GM12875 (cell line): Measurements from ENCODE around the gene GPNMB.
"Not testable (repeated sequence)": the region's sequence is repeated elsewhere in the genome, so short reads cannot be mapped to it uniquely, and the experiment has no call there.

Source experiments
- H3K4me3 ChIP-seq: one replicate; pipeline ENCODE4 v1.5.1; 2011; ENCODE audit warnings: low read depth, low read length, control low read depth
- TF ChIP-seq, protein P1 (sequence below): IDR thresholded peaks from 2 replicates; pipeline ENCODE4 v1.5.1; 2011; ENCODE audit warnings: low read depth, mild to moderate bottlenecking, control low read depth, inconsistent platforms, low read length, moderate library complexity, borderline replicate concordance; ENCODE audit not compliant: insufficient read depth

GPNMB gene

DNA sequence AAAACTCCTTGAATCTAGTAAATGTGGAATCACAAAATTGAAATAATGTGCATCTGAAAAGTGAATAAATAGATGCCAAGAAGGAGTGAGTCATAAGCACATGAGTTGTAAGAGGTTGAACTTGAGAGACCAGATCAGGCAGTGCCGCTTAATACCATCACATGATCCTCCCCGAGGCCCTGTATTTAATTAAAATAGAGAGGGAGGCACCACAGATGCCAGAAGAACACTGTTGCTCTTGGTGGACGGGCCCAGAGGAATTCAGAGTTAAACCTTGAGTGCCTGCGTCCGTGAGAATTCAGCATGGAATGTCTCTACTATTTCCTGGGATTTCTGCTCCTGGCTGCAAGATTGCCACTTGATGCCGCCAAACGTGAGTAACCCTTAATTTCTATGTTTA lies at the start of gene GPNMB:
TSS of gene GPNMB (plus strand) at position 221 of the 400 bp plus-strand sequence. CDS start at position 304, 83 bp downstream.
- TF ChIP-seq, protein P1, sequence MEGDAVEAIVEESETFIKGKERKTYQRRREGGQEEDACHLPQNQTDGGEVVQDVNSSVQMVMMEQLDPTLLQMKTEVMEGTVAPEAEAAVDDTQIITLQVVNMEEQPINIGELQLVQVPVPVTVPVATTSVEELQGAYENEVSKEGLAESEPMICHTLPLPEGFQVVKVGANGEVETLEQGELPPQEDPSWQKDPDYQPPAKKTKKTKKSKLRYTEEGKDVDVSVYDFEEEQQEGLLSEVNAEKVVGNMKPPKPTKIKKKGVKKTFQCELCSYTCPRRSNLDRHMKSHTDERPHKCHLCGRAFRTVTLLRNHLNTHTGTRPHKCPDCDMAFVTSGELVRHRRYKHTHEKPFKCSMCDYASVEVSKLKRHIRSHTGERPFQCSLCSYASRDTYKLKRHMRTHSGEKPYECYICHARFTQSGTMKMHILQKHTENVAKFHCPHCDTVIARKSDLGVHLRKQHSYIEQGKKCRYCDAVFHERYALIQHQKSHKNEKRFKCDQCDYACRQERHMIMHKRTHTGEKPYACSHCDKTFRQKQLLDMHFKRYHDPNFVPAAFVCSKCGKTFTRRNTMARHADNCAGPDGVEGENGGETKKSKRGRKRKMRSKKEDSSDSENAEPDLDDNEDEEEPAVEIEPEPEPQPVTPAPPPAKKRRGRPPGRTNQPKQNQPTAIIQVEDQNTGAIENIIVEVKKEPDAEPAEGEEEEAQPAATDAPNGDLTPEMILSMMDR, result no peak
- H3K4me3 ChIP-seq, result no peak within 1 kb of the TSS

DNA sequence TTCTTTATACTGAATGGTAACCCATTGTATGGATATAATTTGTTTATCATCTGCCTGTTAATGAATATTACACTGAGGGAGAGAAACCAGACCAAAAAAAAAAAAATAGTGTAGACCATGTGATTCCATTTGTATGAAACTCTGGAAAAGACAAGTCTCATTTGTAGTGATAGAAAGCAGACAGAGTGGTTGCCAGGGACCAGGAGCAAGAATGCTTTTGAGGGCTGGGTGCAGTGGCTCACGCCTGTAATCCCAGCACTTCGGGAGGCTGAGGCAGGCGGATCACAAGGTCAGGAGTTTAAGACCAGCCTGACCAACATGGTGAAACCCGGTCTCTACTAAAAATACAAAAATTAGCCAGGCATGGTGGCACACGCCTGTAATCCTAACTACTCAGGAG lies 48.8 kb upstream of the GPNMB start:
- H3K4me3 ChIP-seq, result not testable (repeated sequence)

DNA sequence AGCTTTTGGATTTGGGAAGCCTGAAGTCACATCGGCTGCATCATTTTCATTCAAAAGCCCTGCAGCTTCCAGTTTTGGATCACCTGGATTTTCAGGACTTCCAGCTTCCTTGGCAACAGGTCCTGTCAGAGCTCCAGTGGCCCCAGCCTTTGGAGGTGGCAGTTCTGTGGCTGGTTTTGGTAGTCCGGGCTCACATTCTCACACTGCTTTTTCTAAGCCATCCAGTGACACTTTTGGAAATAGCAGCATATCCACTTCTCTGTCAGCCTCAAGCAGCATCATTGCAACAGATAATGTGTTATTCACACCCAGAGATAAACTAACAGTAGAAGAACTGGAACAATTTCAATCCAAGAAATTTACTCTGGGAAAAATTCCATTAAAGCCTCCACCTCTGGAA lies 46.2 kb upstream of the GPNMB start:
- H3K4me3 ChIP-seq, result no peak overlapping the region
- TF ChIP-seq, protein P1, result no peak

DNA sequence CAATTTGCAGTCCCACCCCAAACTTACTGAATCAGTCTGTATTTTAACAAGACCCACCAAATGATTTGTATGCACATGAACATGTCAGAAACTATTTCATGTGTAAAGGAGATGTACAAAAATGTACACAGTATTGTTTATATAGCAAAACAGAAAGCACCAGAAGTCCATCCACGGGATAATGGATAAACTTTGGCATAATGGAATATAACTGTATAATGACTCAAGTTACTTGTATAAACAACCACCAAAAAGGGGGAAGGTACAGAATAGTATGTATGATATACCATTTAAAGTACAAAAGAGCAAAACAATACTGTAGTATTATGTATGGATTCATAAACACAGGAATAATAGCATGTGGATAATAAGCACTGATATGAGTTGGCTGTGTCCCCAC lies 42.3 kb upstream of the GPNMB start:
- TF ChIP-seq, protein P1, result no peak
- no peak overlapping the region for H3K4me3 ChIP-seq

DNA sequence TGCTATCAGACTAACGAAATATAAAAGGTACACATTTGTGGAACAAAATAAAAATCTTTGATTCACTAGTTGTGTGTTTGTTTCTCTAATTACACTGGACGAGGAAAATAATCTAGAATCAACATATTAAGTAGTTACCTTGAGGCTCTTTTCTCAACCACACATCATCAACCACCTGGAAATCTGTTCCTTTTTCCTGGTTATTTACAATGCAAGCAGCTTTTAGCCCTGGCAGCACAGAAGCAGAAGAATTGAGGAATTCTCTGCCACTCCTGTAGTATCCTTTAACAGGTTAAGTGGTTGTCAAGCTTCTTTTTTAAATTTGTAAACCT lies 41.0 kb upstream of the GPNMB start:
- TF ChIP-seq, protein P1, result no peak
- H3K4me3 ChIP-seq, result no peak overlapping the region

DNA sequence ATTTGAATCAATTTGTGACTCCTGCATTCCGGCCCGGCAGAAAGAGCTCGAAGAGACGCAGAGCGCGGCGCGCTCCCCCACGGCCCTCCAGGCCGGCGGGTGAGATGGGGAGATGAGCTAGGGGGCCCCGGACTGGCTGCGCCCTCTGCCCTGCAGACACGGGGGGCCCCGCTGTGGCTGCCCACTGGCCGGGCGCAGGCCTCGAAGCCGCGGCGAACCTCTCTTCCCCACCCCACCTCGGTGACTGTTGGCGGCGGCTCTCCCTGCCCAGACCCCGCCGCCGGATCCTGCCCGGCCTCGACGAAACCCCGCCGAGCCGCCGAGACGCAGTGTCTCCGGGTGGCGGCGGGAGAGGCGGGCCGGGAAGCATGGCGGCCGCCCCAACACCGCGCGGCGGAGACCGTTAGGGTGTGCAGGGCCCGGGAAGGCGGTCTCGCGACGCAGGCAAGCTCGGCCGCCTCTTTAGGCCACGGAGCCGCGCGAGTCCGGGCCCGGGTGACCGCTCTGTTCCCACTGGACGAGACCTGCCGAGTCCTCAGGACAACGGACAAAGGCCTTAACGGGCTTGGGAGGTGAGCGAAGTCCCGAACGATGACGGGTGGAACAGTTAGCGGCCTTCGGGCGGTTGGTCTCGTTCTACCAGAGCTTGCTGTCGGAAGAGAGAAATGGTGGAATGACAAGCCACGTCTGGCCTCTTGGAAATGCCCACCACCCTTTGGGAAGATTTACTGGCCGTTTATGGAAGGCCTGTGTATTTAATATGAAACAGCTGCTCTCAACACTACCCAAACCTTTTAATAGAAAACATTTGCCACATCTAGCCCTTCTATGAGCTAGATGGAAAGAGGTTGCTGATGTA lies 40.4 kb upstream of the GPNMB start:
- TF ChIP-seq, protein P1, result no peak

DNA sequence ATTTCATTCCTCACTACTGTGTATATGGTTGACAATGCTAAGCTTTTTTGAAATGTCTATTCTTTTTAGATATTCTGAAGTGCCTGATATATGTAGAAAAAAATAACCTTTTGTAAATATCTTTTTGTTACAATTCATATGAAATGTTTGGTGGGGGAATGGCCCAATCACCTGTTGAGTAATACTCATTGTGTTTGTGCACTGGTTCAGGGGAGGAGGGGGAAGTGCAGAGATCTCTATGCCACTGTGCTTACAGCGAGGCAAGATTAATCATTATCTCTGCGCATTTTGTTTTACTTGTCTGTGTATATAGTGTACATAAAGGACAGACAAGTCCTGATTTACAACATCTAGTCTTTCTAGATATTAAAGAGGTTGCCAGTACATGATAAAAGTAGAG lies 39.6 kb upstream of the GPNMB start:
- no peak overlapping the region for H3K4me3 ChIP-seq
- TF ChIP-seq, protein P1, result no peak

More for the DNA sequence above, 40.4 kb upstream of the GPNMB start:
- H3K4me3 ChIP-seq, result no peak overlapping the region

DNA sequence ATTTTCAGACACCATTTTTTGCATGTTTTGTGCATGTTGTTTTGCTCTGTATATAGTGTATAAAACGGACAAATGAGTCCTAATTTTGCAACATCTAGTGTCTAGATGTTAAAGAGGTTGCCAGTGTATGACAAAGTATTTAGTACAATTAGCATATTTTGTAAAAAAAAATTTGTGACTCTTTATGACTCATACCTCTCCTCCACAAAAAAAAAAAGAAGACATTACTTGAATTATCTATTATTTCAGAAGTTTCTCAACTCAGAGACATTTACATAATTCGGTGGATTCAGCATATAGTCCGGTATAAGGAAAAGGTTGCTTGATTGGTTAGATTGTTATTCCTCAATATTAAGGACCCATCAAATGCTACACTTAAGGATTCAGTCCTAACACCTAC lies 38.7 kb upstream of the GPNMB start:
- TF ChIP-seq, protein P1, result no peak
- no peak overlapping the region for H3K4me3 ChIP-seq
